HG03159 (cell line): ENCODE measurements around the gene MRC2.

Source experiments
- ATAC-seq: cut with Tn5 transposase; IDR thresholded peaks from one replicate; pipeline ENCODE4 v1.9.1; 2021; ENCODE audit warnings: mild to moderate bottlenecking, moderate library complexity; ENCODE audit not compliant: unreplicated experiment

Gene MRC2

GRCh38 chr17:62660629-62661118 lies 33.2 kb downstream of the MRC2 start:
- ATAC-seq = no peak

GRCh38 chr17:62661337-62661736 lies 33.9 kb downstream of the MRC2 start:
- no peak for ATAC-seq

GRCh38 chr17:62662855-62663254 lies 35.4 kb downstream of the MRC2 start:
- ATAC-seq = no peak

GRCh38 chr17:62663304-62663703 lies 35.8 kb downstream of the MRC2 start:
- ATAC-seq = no peak

- no peak for ATAC-seq
Observed at GRCh38 chr17:62664336-62665120, 37.1 kb downstream of the MRC2 start.

- no peak for ATAC-seq
Observed at GRCh38 chr17:62665599-62665998, 38.1 kb downstream of the MRC2 start.

GRCh38 chr17:62666061-62666800 lies 38.8 kb downstream of the MRC2 start:
- no peak for ATAC-seq

GRCh38 chr17:62666801-62667591 lies 39.5 kb downstream of the MRC2 start:
- no peak for ATAC-seq

GRCh38 chr17:62668091-62668804 lies 40.8 kb downstream of the MRC2 start:
- ATAC-seq = no peak

GRCh38 chr17:62670202-62670821 lies 42.8 kb downstream of the MRC2 start:
- no peak for ATAC-seq

GRCh38 chr17:62671553-62671952 lies 44.1 kb downstream of the MRC2 start:
- ATAC-seq = no peak

GRCh38 chr17:62672957-62673356 lies 45.5 kb downstream of the MRC2 start:
- no peak for ATAC-seq

GRCh38 chr17:62673614-62674362 lies 46.3 kb downstream of the MRC2 start:
- no peak for ATAC-seq

GRCh38 chr17:62674363-62674739 lies 46.9 kb downstream of the MRC2 start:
- no peak for ATAC-seq

GRCh38 chr17:62674841-62675240 lies 47.4 kb downstream of the MRC2 start:
- no peak for ATAC-seq

GRCh38 chr17:62675260-62675659 lies 47.8 kb downstream of the MRC2 start:
- ATAC-seq = no peak

- ATAC-seq = no peak
Observed at GRCh38 chr17:62675701-62676100, 48.2 kb downstream of the MRC2 start.

GRCh38 chr17:62676231-62676943 lies 48.9 kb downstream of the MRC2 start:
- no peak for ATAC-seq
